GM10266 (cell line): ENCODE measurements around the gene ABLIM2.

Experiments used
- DNase-seq: peaks from one replicate; pipeline ENCODE4 v3.0.0; 2012; ENCODE audit errors: extremely low spot score
- CTCF ChIP-seq: IDR thresholded peaks from 2 replicates; pipeline ENCODE4 v1.5.1; 2012; ENCODE audit warnings: mild to moderate bottlenecking, low read depth; ENCODE audit not compliant: control insufficient read depth, insufficient read depth; ENCODE audit errors: missing control alignments

Gene ABLIM2

GRCh38 chr4:8125526-8126056, 33.0 kb downstream of the ABLIM2 start:
- DNase-seq: no peak
- no peak for TF ChIP-seq CTCF

GRCh38 chr4:8123870-8124269, 34.7 kb downstream of the ABLIM2 start:
- no peak for TF ChIP-seq CTCF
- no peak for DNase-seq

- DNase-seq: no peak
- TF ChIP-seq CTCF: no peak
Observed at GRCh38 chr4:8123389-8123788, 35.2 kb downstream of the ABLIM2 start.

- DNase-seq: no peak
- no peak for TF ChIP-seq CTCF
Observed at GRCh38 chr4:8122746-8123145, 35.9 kb downstream of the ABLIM2 start.

GRCh38 chr4:8121292-8122015, 37.2 kb downstream of the ABLIM2 start:
- no peak for TF ChIP-seq CTCF
- DNase-seq: no peak

- no peak for DNase-seq
- no peak for TF ChIP-seq CTCF
Observed at GRCh38 chr4:8120501-8120900, 38.1 kb downstream of the ABLIM2 start.

GRCh38 chr4:8119877-8120276, 38.7 kb downstream of the ABLIM2 start:
- DNase-seq: no peak
- no peak for TF ChIP-seq CTCF
